Gastrocnemius medialis (tissue), 4 donors: Measurements from ENCODE around the gene CDH4. TPM values are rescaled to one million over a fixed set of nuclear protein-coding genes. Genes with fewer than 3 reads are reported as not detected.

Experiments
- ATAC-seq, 2 donors: fragments of 150-250 bp; one replicate each; pipeline ENCODE4 v1.9.1; 2016
- DNase-seq, 2 donors: peaks; one replicate each; pipeline ENCODE4 v3.0.0-alpha.2; 2019
- H3K27ac ChIP-seq, 4 donors: fragments of 200-600 bp; sonication (generic); 1 replicate in 1 of 4; 2 replicates in 3 of 4; pipeline ENCODE4 v1.5.1; 2016 to 2018; ENCODE audit warnings: mild to moderate bottlenecking in 2 of 4, moderate library complexity in 1 of 4
- H3K27me3 ChIP-seq, 3 donors: fragments of 200-600 bp; sonication (generic) in 2 of 3; 1 replicate in 1 of 3; 2 replicates in 2 of 3; pipeline versions ENCODE4 v1.5.1 to v1.6.0; 2016 to 2019; ENCODE audit warnings: mild to moderate bottlenecking in 1 of 3, moderate library complexity in 1 of 3
- H3K36me3 ChIP-seq, 2 donors: fragments of 200-600 bp; sonication (generic) in 1 of 2; one replicate each; pipeline ENCODE4 v1.5.1; 2017 to 2018
- H3K4me1 ChIP-seq, 2 donors: fragments of 200-600 bp; sonication (generic) in 1 of 2; one replicate each; pipeline ENCODE4 v1.5.1; 2016 to 2017; ENCODE audit warnings: mild to moderate bottlenecking in 2 of 2
- H3K4me3 ChIP-seq, 4 donors: fragments of 200-600 bp; sonication (generic) in 3 of 4; 1 replicate in 1 of 4; 2 replicates in 3 of 4; pipeline ENCODE4 v1.5.1; 2016 to 2019; ENCODE audit warnings: mild to moderate bottlenecking in 2 of 4
- H3K9me3 ChIP-seq, 3 donors: fragments of 200-600 bp; sonication (generic) in 2 of 3; 1 replicate in 1 of 3; 2 replicates in 2 of 3; pipeline ENCODE4 v1.5.1; 2016 to 2019
- CTCF ChIP-seq, 5 experiments: fragments of 450-650 bp in 3 of 5; fragments of 200-600 bp in 2 of 5; sonication (generic) in 2 of 5; IDR thresholded peaks in 4 of 5; conservative IDR thresholded peaks in 1 of 5; 1 replicate in 4 of 5; 2 replicates in 1 of 5; pipeline ENCODE4 v1.5.1; 2016 to 2019; ENCODE audit warnings: antibody characterized with exemption in 5 of 5, mild to moderate bottlenecking in 3 of 5, moderate library complexity in 3 of 5
- POLR2A ChIP-seq, 2 donors: fragments of 450-650 bp; IDR thresholded peaks; one replicate each; pipeline ENCODE4 v1.6.1; 2017; ENCODE audit warnings: antibody characterized with exemption in 2 of 2, mild to moderate bottlenecking in 2 of 2, moderate library complexity in 2 of 2
- in situ Hi-C, 4 donors: fragments of 200-750 bp; cut with MboI; loops; one replicate each; pipeline versions ENCODE4 v1.15.0 to v1.8.0; 2017; ENCODE audit warnings: low sequenced_read_pairs in 4 of 4
- intact Hi-C: fragments of 100-400 bp; cut with DNase I; formaldehyde crosslinking; loops from one replicate; pipeline ENCODE4 v1.15.1; 2023; ENCODE audit warnings: low total_unique reads
- total RNA-seq, 4 donors: library from RNA; depleted of rRNA; stranded (reverse); fragments of >200 nt; gene quantifications; one replicate each; pipeline versions ENCODE4 v1.1.0 to v1.2.3, GENCODE V29; 2016

Gene CDH4
- total RNA-seq, 4 donors from 2014 or later = 0.38 to 1.2 (median 0.86) TPM

DNA sequence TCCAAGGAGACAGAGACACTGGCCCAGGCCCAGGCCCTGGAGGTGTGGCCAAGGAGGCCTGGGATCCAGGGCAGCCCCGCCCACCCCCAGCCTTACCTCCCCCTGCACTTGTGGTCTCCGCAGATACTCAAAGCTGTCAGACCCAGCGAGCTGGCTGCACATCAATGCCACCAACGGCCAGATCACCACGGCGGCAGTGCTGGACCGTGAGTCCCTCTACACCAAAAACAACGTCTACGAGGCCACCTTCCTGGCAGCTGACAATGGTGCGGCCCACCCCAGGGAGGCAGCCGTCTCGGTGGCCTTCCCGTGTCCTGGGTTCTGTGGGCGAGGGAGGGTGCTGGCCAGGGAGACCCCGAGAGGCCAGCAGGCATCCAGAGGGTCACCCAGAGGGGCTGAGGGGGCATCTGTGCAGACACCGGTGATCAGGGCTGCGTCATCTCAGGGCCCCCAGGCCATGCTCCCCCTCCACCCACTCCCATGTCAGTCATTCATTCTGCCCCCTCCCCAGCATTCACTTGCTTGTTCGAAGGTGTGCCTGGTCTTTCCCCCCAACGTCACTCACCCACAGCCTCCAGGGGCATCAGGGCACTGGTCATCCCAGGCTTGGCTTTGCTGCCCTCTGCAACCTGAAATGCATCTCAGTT, 672.3 kb downstream of the CDH4 start:
- ATAC-seq (no peak), DNase-seq (no peak)
- Histone ChIP-seq H3K9me3 (no peaks in the 10 kb centered on the region), H3K27ac (no peak overlapping the region), H3K36me3 (no peaks in the 10 kb centered on the region), H3K4me3 (no peak overlapping the region), H3K4me1 (no peaks in the 10 kb centered on the region), H3K27me3 (no peaks in the 10 kb centered on the region)
- TF ChIP-seq CTCF (IDR thresholded peaks at IDR 0.05 in 4 of 5, conservative IDR thresholded peaks at IDR 0.05 in 1 of 5) (no peak), POLR2A (IDR thresholded peaks at IDR 0.05) (no peak)
- intact Hi-C loops = no loop called here
- in situ Hi-C loops = no loop called here

- in situ Hi-C loops (no loop called here), intact Hi-C loops (no loop called here)
- H3K4me1 ChIP-seq = no peaks in the 10 kb centered on the region
- TF ChIP-seq CTCF (IDR thresholded peaks at IDR 0.05 in 4 of 5, conservative IDR thresholded peaks at IDR 0.05 in 1 of 5) = no peak
- no peak for TF ChIP-seq POLR2A (IDR thresholded peaks at IDR 0.05)
- no peaks in the 10 kb centered on the region for H3K27me3 ChIP-seq
- H3K27ac ChIP-seq = no peak overlapping the region
- no peaks in the 10 kb centered on the region for H3K9me3 ChIP-seq
- H3K36me3 ChIP-seq = no peaks in the 10 kb centered on the region
- H3K4me3 ChIP-seq = no peak overlapping the region
- DNase-seq (no peak), ATAC-seq (no peak)
Observed at GRCh38 chr20:61924858-61925554, 672.9 kb downstream of the CDH4 start.

DNA sequence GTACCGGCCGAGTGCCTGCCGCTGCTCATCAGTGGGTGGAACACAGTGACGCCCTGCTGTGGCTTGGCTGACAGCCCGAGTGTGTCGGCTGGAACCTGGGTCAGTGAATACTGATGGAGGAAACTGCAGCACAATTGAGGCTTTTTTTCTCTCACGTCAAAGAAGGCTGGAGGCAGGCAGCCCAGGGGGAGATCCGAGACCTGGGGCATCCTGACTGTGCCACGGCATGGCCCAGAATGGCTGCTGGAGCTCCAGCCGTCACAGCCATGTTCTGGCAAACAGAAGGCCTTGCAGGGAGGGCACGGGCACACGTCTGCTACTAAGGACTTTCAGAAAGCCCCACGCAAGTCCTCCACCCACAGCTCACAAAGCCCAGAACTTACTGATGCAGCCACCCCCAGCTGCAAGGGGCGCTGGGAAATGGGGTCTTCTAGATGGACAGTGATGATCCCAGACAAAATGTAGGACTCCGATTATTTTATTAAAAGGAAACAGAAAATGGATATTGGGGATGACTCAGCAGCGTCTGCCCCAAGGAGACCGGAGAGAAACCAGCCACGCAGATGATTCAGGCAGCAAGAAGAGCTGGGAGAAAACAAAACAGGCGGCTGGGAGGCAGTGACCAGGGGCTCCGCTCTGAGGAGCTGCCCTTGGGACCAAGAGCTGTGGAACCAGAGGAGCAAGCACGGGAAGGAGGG, 673.6 kb downstream of the CDH4 start:
- Histone ChIP-seq H3K27me3 (no peaks in the 10 kb centered on the region), H3K4me3 (no peak overlapping the region), H3K4me1 (no peaks in the 10 kb centered on the region), H3K36me3 (no peaks in the 10 kb centered on the region), H3K27ac (no peak overlapping the region), H3K9me3 (no peaks in the 10 kb centered on the region)
- TF ChIP-seq POLR2A (IDR thresholded peaks at IDR 0.05) = no peak
- no peak for TF ChIP-seq CTCF (IDR thresholded peaks at IDR 0.05 in 4 of 5, conservative IDR thresholded peaks at IDR 0.05 in 1 of 5)
- no peak for ATAC-seq
- DNase-seq = no peak
- in situ Hi-C loops (no loop called here), intact Hi-C loops (no loop called here)

DNA sequence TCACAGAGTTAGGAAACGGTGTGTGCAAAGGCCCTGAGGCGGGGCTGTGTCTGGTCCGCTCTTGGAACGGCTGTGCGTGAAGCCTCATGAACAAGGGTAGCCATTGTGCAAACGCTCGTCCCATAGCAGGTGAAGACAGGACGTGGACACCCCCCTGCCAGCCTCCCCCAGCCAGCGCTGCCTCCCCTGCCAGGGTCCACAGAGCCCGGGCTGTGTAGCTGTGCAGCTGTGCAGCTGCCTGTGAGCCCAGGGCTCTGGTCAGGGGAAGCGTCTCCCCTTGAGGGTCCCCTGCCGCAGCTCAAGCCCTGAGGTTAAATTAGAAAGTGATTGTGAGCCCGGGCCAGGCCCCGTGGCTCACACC, 674.2 kb downstream of the CDH4 start:
- ATAC-seq (no peak), DNase-seq (no peak)
- Histone ChIP-seq H3K27ac (no peak overlapping the region), H3K4me1 (no peaks in the 10 kb centered on the region), H3K36me3 (no peaks in the 10 kb centered on the region), H3K27me3 (no peaks in the 10 kb centered on the region), H3K4me3 (no peak overlapping the region), H3K9me3 (no peaks in the 10 kb centered on the region)
- intact Hi-C loops = no loop called here
- in situ Hi-C loops = no loop called here
- no peak for TF ChIP-seq POLR2A (IDR thresholded peaks at IDR 0.05)
- no peak for TF ChIP-seq CTCF (IDR thresholded peaks at IDR 0.05 in 4 of 5, conservative IDR thresholded peaks at IDR 0.05 in 1 of 5)
